IMR-90 (cell line): Measurements from ENCODE around the gene SAMSN1.

Experiments used
- BHLHE40 ChIP-seq: fragments of 150-350 bp; IDR thresholded peaks from 2 replicates; pipeline ENCODE4 v1.6.1; 2016; ENCODE audit warnings: mild to moderate bottlenecking, low read depth, low read length
- CEBPB ChIP-seq: IDR thresholded peaks from 2 replicates; pipeline ENCODE4 v1.6.1; 2012; ENCODE audit warnings: low read depth, low read length, improper control_type of control experiment
- CHD1 ChIP-seq: IDR thresholded peaks from 2 replicates; pipeline ENCODE4 v1.6.1; 2012; ENCODE audit warnings: low read depth, low read length, improper control_type of control experiment
- FOS ChIP-seq: fragments of 150-350 bp; IDR thresholded peaks from 2 replicates; pipeline ENCODE4 v1.6.1; 2016; ENCODE audit warnings: low read depth, low read length
- MAFK ChIP-seq: IDR thresholded peaks from 2 replicates; pipeline ENCODE4 v1.6.1; 2012; ENCODE audit warnings: low read depth, low read length, improper control_type of control experiment
- MAZ ChIP-seq: IDR thresholded peaks from 2 replicates; pipeline ENCODE4 v1.6.1; 2012; ENCODE audit warnings: low read depth, mild to moderate bottlenecking, low read length, improper control_type of control experiment, moderate library complexity, borderline replicate concordance
- MXI1 ChIP-seq: IDR thresholded peaks from 2 replicates; pipeline ENCODE4 v1.6.1; 2012; ENCODE audit warnings: low read depth, mild to moderate bottlenecking, low read length, moderate library complexity, borderline replicate concordance
- NFE2L2 ChIP-seq: fragments of 150-350 bp; IDR thresholded peaks from 2 replicates; pipeline ENCODE4 v1.6.1; 2016; ENCODE audit warnings: low read depth, mild to moderate bottlenecking, low read length
- POLR2A ChIP-seq: IDR thresholded peaks from 2 replicates; pipeline ENCODE4 v1.6.1; 2012; ENCODE audit warnings: mild to moderate bottlenecking, low read depth, low read length
- RAD21 ChIP-seq: IDR thresholded peaks from 2 replicates; pipeline ENCODE4 v1.6.1; 2012; ENCODE audit warnings: low read length, improper control_type of control experiment
- RCOR1 ChIP-seq: IDR thresholded peaks from 2 replicates; pipeline ENCODE4 v1.6.1; 2012; ENCODE audit warnings: mild to moderate bottlenecking, low read length, improper control_type of control experiment; ENCODE audit not compliant: insufficient replicate concordance
- RFX5 ChIP-seq: IDR thresholded peaks from 2 replicates; pipeline ENCODE4 v1.8.0; 2012; ENCODE audit warnings: low read depth, mild to moderate bottlenecking, low read length, moderate library complexity
- TF ChIP-seq, protein P1 (sequence below): conservative IDR thresholded peaks from 2 replicates; pipeline ENCODE4 v1.5.1; 2012; ENCODE audit warnings: mild to moderate bottlenecking, low read depth, low read length, improper control_type of control experiment
- TF ChIP-seq, protein P2 (sequence below): fragments of 150-350 bp; IDR thresholded peaks from 2 replicates; pipeline ENCODE4 v1.6.1; 2016; ENCODE audit warnings: low read depth, mild to moderate bottlenecking, low read length, moderate library complexity, borderline replicate concordance

DNA sequence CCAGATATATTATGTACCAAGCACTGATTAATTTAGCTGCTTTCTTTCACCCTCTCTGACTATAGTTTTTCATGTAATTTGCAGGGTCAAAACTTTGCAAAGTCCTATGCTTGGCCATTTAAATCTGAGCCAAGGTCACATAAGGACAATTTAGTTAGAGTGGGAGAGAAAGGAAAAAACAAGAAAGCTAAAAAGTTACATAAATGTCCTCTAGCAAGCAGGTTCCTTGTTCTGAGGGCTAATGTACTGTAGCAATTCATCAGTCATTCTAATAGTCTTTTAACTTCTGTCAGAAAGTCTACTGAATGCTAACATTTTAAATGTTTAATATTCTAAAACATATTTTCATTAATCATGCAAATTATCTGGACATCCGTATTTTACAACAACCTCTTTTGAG is 68.3 kb downstream of the SAMSN1 start:
- TF ChIP-seq, protein P1, sequence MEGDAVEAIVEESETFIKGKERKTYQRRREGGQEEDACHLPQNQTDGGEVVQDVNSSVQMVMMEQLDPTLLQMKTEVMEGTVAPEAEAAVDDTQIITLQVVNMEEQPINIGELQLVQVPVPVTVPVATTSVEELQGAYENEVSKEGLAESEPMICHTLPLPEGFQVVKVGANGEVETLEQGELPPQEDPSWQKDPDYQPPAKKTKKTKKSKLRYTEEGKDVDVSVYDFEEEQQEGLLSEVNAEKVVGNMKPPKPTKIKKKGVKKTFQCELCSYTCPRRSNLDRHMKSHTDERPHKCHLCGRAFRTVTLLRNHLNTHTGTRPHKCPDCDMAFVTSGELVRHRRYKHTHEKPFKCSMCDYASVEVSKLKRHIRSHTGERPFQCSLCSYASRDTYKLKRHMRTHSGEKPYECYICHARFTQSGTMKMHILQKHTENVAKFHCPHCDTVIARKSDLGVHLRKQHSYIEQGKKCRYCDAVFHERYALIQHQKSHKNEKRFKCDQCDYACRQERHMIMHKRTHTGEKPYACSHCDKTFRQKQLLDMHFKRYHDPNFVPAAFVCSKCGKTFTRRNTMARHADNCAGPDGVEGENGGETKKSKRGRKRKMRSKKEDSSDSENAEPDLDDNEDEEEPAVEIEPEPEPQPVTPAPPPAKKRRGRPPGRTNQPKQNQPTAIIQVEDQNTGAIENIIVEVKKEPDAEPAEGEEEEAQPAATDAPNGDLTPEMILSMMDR: no peak
- no peak for TF ChIP-seq MAZ
- no peak for TF ChIP-seq POLR2A
- no peak for TF ChIP-seq MXI1
- no peak for TF ChIP-seq NFE2L2
- no peak for TF ChIP-seq CHD1
- no peak for TF ChIP-seq RCOR1
- TF ChIP-seq RFX5: no peak
- TF ChIP-seq BHLHE40: no peak
- TF ChIP-seq RAD21: no peak
- TF ChIP-seq FOS: no peak
- TF ChIP-seq MAFK: no peak
- TF ChIP-seq, protein P2, sequence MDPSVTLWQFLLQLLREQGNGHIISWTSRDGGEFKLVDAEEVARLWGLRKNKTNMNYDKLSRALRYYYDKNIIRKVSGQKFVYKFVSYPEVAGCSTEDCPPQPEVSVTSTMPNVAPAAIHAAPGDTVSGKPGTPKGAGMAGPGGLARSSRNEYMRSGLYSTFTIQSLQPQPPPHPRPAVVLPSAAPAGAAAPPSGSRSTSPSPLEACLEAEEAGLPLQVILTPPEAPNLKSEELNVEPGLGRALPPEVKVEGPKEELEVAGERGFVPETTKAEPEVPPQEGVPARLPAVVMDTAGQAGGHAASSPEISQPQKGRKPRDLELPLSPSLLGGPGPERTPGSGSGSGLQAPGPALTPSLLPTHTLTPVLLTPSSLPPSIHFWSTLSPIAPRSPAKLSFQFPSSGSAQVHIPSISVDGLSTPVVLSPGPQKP: no peak
- no peak for TF ChIP-seq CEBPB
